Measurements from ENCODE around the gene SCCPDH. TPM values are rescaled to one million over a fixed set of nuclear protein-coding genes. Genes with fewer than 3 reads are reported as not detected.

SCCPDH gene
- total RNA-seq, 4 donors from 2014 or later, result 4.8 to 28.5 (median 17.4) TPM

DNA sequence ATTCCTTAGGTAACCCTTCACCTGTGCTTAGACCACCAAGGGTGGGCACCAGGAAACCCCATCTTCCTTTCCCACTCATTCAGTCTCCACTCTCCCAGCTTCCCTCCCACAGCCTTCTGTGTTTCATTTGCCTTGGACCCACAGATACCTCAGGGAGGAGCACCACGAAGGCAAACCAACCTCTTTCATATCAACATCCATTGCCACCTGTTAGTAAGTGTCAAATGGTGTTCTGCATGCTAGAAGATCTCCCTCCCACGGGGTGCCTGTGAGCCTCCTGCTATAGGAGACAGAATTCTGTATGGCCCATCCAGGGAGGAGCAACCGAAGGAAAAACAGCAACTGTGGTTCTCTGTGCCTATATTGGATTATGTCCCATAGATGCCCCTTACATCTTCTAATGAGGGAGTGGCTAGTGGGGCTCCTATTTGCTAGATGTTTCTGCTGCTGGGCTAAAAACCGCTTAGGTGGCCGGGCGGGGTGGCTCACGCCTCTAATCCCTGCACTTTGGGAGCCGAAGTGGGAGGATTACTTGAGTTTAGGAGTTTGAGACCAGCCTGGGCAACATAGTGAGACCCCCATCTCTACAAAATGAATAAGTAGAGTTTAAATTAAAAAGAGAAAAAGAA is 25.6 kb upstream of the SCCPDH start:
- no peaks in the 10 kb centered on the region for H3K36me3 ChIP-seq
- intact Hi-C loops (cut with DNase I; ENCODE audit: low total_unique reads), result loop anchor here (5.0 kb wide), 2 partner anchors 131 to 201 kb away; partner anchors contain the start of genes CNST and TFB2M
- H3K9me3 ChIP-seq, result no peaks in the 10 kb centered on the region
- TF ChIP-seq POLR2AphosphoS5 (IDR thresholded peaks at IDR 0.05) (no peak), POLR2A (IDR thresholded peaks at IDR 0.05) (no peak), CTCF (IDR thresholded peaks at IDR 0.05) (no peak), EP300 (IDR thresholded peaks at IDR 0.05; ENCODE audit: low read depth) (no peak)
- peaks cover 8 to 29% (median 15%) of the 10 kb centered on the region in 4 donors for H3K4me1 ChIP-seq
- peak overlapping the region; percentile 41 to 71 (median 52) for H3K27ac ChIP-seq
- in situ Hi-C loops (cut with MboI; ENCODE audit: low pct_ligation_motif_present in 1 of 4, low pct_unique_long_range_greater_than_20kb in 1 of 4, low sequenced_read_pairs in 3 of 4), result loop anchor here in 3 of 4 donors (5.0 to 25.0 kb wide), 4 partner anchors 134 to 201 kb away; partner anchors contain the start of genes CNST (in 2 of the 3), TFB2M (in 2 of the 3) and SMYD3 (in 1 of the 3)
- peak overlapping the region in 2 of 4 donors; percentile 7 to 36 for H3K4me3 ChIP-seq
- H3K27me3 ChIP-seq, result no peaks in the 10 kb centered on the region
- no peak for DNase-seq
- WGBS, 2 donors (ENCODE audit: low coverage in 1 of 2), result 61 to 63% methylated on average over 3 to 8 of the region's 8 CpGs

DNA sequence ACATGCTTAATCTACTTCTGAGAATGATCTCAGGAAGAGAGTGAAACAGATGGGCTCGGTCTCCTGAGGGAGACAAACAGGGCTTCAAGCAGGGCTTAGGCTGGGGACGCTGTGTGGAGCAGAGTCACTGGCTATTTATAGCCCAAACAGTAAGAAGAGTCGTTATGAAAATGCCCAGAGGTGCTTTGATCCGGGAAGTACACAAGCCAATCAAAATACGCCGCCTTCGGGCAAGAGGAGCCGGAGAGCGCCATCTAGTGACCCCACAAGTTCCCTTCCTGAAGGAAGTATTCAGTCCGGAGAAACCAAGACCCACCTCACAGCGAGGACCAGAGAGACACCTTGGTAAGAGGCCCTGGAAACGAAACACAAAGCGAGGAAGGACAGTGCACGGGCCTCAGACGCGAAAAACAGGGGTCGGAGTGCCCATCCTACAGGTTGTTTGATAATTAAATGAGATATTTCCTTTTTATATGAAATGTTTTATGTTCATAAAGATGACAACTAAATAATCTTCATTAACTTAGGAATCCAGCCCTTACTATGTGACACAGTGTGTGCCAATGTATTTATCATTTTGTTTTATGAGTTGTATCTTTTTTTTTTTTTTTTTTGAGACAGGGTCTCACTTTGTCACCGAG is 25.0 kb upstream of the SCCPDH start:
- Histone ChIP-seq H3K27me3 (no peaks in the 10 kb centered on the region), H3K4me1 (peaks cover 8 to 32% (median 17%) of the 10 kb centered on the region in 4 donors), H3K36me3 (no peaks in the 10 kb centered on the region), H3K9me3 (no peaks in the 10 kb centered on the region), H3K4me3 (peak overlapping the region in 2 of 4 donors; percentile 7 to 36), H3K27ac (peak overlapping the region; percentile 41 to 71 (median 52))
- in situ Hi-C loops (cut with MboI; ENCODE audit: low pct_ligation_motif_present in 1 of 4, low pct_unique_long_range_greater_than_20kb in 1 of 4, low sequenced_read_pairs in 3 of 4) (loop anchor here in 3 of 4 donors (5.0 to 25.0 kb wide), 4 partner anchors 134 to 202 kb away; partner anchors contain the start of genes CNST (in 2 of the 3), TFB2M (in 2 of the 3) and SMYD3 (in 1 of the 3)), intact Hi-C loops (cut with DNase I; ENCODE audit: low total_unique reads) (loop anchor here (5.0 kb wide), 2 partner anchors 132 to 202 kb away; partner anchors contain the start of genes CNST and TFB2M)
- DNase-seq, result peak; percentile 93
- WGBS, 2 donors (ENCODE audit: low coverage in 1 of 2), result 6 to 9% methylated on average over 11 to 18 of the region's 18 CpGs
- TF ChIP-seq POLR2A (IDR thresholded peaks at IDR 0.05) (no peak), POLR2AphosphoS5 (IDR thresholded peaks at IDR 0.05) (peak in 2 of 3 donors; percentile 10 to 39), CTCF (IDR thresholded peaks at IDR 0.05) (peak; percentile 83 to 86 (median 84))

GRCh38 chr1:246703581-246703980 is 20.6 kb upstream of the SCCPDH start:
- 13 to 23% methylated on average over 2 to 8 of the region's 8 CpGs for WGBS, 2 donors (ENCODE audit: low coverage in 1 of 2)
- no peaks in the 10 kb centered on the region for H3K36me3 ChIP-seq
- intact Hi-C loops (cut with DNase I; ENCODE audit: low total_unique reads) (no loop called here), in situ Hi-C loops (cut with MboI; ENCODE audit: low pct_ligation_motif_present in 1 of 4, low pct_unique_long_range_greater_than_20kb in 1 of 4, low sequenced_read_pairs in 3 of 4) (loop anchor here in 1 of 4 donors (10.0 kb wide), 1 partner anchor 209 kb away; no protein-coding TSS in a partner anchor)
- no peak overlapping the region for H3K4me3 ChIP-seq
- TF ChIP-seq CTCF (IDR thresholded peaks at IDR 0.05) (no peak), EP300 (IDR thresholded peaks at IDR 0.05; ENCODE audit: low read depth) (no peak)
- no peaks in the 10 kb centered on the region for H3K9me3 ChIP-seq
- peak; percentile 69 for DNase-seq
- peak overlapping the region in 3 of 4 donors; percentile 19 to 55 (median 54) for H3K27ac ChIP-seq
- H3K4me1 ChIP-seq, result peaks cover 2 to 22% (median 11%) of the 10 kb centered on the region in 4 donors
- no peaks in the 10 kb centered on the region for H3K27me3 ChIP-seq

DNA sequence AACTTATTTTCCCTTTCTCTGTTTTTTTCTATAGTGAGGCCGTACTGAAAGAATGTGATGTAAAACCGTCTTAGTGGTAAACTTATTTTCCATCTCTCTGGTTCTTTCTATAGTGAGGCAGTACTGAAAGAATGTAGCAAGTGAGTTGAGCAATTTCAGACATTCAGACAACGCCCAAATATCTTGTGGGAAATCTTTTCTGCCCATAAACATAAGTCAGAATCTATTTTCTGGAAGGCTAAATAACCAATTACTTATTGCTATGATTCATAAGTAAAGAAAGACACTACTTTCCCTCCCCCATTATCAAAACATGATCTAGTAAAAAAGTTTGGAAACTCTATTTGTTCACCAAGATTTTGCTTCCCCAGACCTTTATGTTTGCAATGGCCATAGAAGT is 18.8 kb upstream of the SCCPDH start:
- DNase-seq, result no peak
- whole genome bisulfite sequencing, 2 donors (ENCODE audit: low coverage in 1 of 2), result 55 to 61% methylated on average over 2 to 3 of the region's 3 CpGs
- intact Hi-C loops (cut with DNase I; ENCODE audit: low total_unique reads) (no loop called here), in situ Hi-C loops (cut with MboI; ENCODE audit: low pct_ligation_motif_present in 1 of 4, low pct_unique_long_range_greater_than_20kb in 1 of 4, low sequenced_read_pairs in 3 of 4) (loop anchor here in 1 of 4 donors (10.0 kb wide), 1 partner anchor 211 kb away; no protein-coding TSS in a partner anchor)
- TF ChIP-seq CTCF (IDR thresholded peaks at IDR 0.05), result no peak
- no peak for TF ChIP-seq POLR2A (IDR thresholded peaks at IDR 0.05)
- TF ChIP-seq POLR2AphosphoS5 (IDR thresholded peaks at IDR 0.05), result no peak
- no peak for TF ChIP-seq EP300 (IDR thresholded peaks at IDR 0.05; ENCODE audit: low read depth)
- Histone ChIP-seq H3K4me3 (no peak overlapping the region), H3K27me3 (no peaks in the 10 kb centered on the region), H3K9me3 (no peaks in the 10 kb centered on the region), H3K4me1 (peaks cover 0 to 23% (median 12%) of the 10 kb centered on the region in 4 donors), H3K27ac (no peak overlapping the region), H3K36me3 (no peaks in the 10 kb centered on the region)
